NCI-H226 (cell line): Measurements from ENCODE around the gene ABHD1.
"Not testable (repeated sequence)": the region's sequence is repeated elsewhere in the genome, so short reads cannot be mapped to it uniquely, and the experiment has no call there.

Experiments used
- DNase-seq: peaks from one replicate; pipeline ENCODE4 v3.0.0-alpha.2; 2015

The ABHD1 gene

GRCh38 chr2:27123302-27124150 is at the start of gene ABHD1:
ABHD1 (plus strand) TSS chr2:27123815; CDS start chr2:27123949, 134 bp downstream.
- no peak for DNase-seq

GRCh38 chr2:27074738-27075565 is 48.7 kb upstream of the ABHD1 start:
- DNase-seq, result no peak

- DNase-seq, result not testable (repeated sequence)
Observed at GRCh38 chr2:27075566-27075871, 48.1 kb upstream of the ABHD1 start.

- DNase-seq, result no peak
Observed at GRCh38 chr2:27076323-27076722, 47.3 kb upstream of the ABHD1 start.

GRCh38 chr2:27077231-27077630 is 46.4 kb upstream of the ABHD1 start:
- DNase-seq, result no peak

- DNase-seq, result no peak
Observed at GRCh38 chr2:27078267-27079194, 45.1 kb upstream of the ABHD1 start, which contains the start of gene EMILIN1. EMILIN1 (plus strand) TSS chr2:27078615; CDS start chr2:27079066, 451 bp downstream.

GRCh38 chr2:27079233-27080139 is 44.1 kb upstream of the ABHD1 start:
- DNase-seq, result no peak

GRCh38 chr2:27080140-27080469 is 43.5 kb upstream of the ABHD1 start:
- DNase-seq, result no peak

- no peak for DNase-seq
Observed at GRCh38 chr2:27080603-27080936, 43.0 kb upstream of the ABHD1 start.

- DNase-seq, result no peak
Observed at GRCh38 chr2:27081984-27082772, 41.4 kb upstream of the ABHD1 start.

- no peak for DNase-seq
Observed at GRCh38 chr2:27082773-27083409, 40.7 kb upstream of the ABHD1 start.

GRCh38 chr2:27083410-27084296 is 40.0 kb upstream of the ABHD1 start:
- no peak for DNase-seq

- no peak for DNase-seq
Observed at GRCh38 chr2:27084297-27085061, 39.1 kb upstream of the ABHD1 start.

- DNase-seq, result no peak
Observed at GRCh38 chr2:27085062-27085672, 38.4 kb upstream of the ABHD1 start.

GRCh38 chr2:27085673-27086089 is 37.9 kb upstream of the ABHD1 start:
- DNase-seq, result no peak

- peak; percentile 87 for DNase-seq
Observed at GRCh38 chr2:27086090-27086723, 37.4 kb upstream of the ABHD1 start.

- DNase-seq, result peak; percentile 46
Observed at GRCh38 chr2:27086724-27087593, 36.7 kb upstream of the ABHD1 start, which contains the start of gene KHK. KHK (plus strand) TSS chr2:27086772; CDS start chr2:27087260, 488 bp downstream.
